NB4 (cell line): ENCODE results near the gene MYOC.

Source experiments
- DNase-seq: peaks from one replicate; pipeline ENCODE4 v3.0.0; 2010; ENCODE audit warnings: low read depth
- H3K4me3 ChIP-seq: one replicate; pipeline ENCODE4 v1.5.1; 2011; ENCODE audit warnings: mild to moderate bottlenecking, low read depth, low read length, moderate library complexity
- CTCF ChIP-seq: IDR thresholded peaks from one replicate; pipeline ENCODE4 v1.5.1; 2012; ENCODE audit warnings: low read depth, low read length
- MAX ChIP-seq: IDR thresholded peaks from 2 replicates; pipeline ENCODE4 v1.6.1; 2011; ENCODE audit warnings: low read depth, low read length
- MYC ChIP-seq: IDR thresholded peaks from 2 replicates; pipeline ENCODE4 v1.6.1; 2011; ENCODE audit warnings: low read depth, low read length
- POLR2A ChIP-seq: IDR thresholded peaks from 2 replicates; pipeline ENCODE4 v1.6.1; 2011; ENCODE audit warnings: mild to moderate bottlenecking; ENCODE audit not compliant: insufficient read length; ENCODE audit errors: extremely low read depth

MYOC gene

GRCh38 chr1:171636141-171636540, 16.3 kb downstream of the MYOC start:
- no peak overlapping the region for H3K4me3 ChIP-seq
- TF ChIP-seq MYC: no peak
- TF ChIP-seq POLR2A: no peak
- TF ChIP-seq MAX: no peak
- TF ChIP-seq CTCF: no peak
- no peak for DNase-seq

- no peak for DNase-seq
- TF ChIP-seq POLR2A (no peak), MAX (no peak), CTCF (no peak), MYC (no peak)
- no peak overlapping the region for H3K4me3 ChIP-seq
These were observed 16.8 kb downstream of the MYOC start for GRCh38 chr1:171635661-171636060.

- TF ChIP-seq CTCF (no peak), POLR2A (no peak), MYC (no peak), MAX (no peak)
- DNase-seq: no peak
- no peak overlapping the region for H3K4me3 ChIP-seq
These were observed 24.3 kb downstream of the MYOC start for GRCh38 chr1:171628225-171628624.

- TF ChIP-seq CTCF (no peak), MAX (no peak), POLR2A (no peak), MYC (no peak)
- no peak overlapping the region for H3K4me3 ChIP-seq
- no peak for DNase-seq
These were observed 25.5 kb downstream of the MYOC start for GRCh38 chr1:171627020-171627419.

- H3K4me3 ChIP-seq: no peak overlapping the region
- TF ChIP-seq POLR2A: no peak
- TF ChIP-seq MYC: no peak
- TF ChIP-seq CTCF: no peak
- no peak for TF ChIP-seq MAX
- no peak for DNase-seq
These were observed 27.3 kb downstream of the MYOC start for GRCh38 chr1:171625225-171625624.
